MCF 10A (cell line): ENCODE measurements around the gene FILIP1L. TPM values are rescaled to one million over a fixed set of nuclear protein-coding genes. Genes with fewer than 3 reads are reported as not detected.

Experiments
- BruUV-seq: library from RNA; stranded (reverse); fragments of 400-500 nt; replicated peaks from 2 replicates; lab custom pipeline; 2021; lab: Mats Ljungman, UMichigan
- CTCF ChIA-PET: fragments of 300-600 bp; sonication (Branson Sonifier 250); formaldehyde crosslinking; extraction: SDS; loops from one replicate; lab custom pipeline; 2021; ENCODE audit warnings: antibody characterized with exemption, inconsistent platforms; lab: Yijun Ruan, JAX
- POLR2A ChIA-PET: fragments of 300-600, 350-650 bp; sonication (Branson Sonifier 250); formaldehyde crosslinking; extraction: SDS; loops from one replicate; lab custom pipeline; 2020; ENCODE audit warnings: antibody characterized with exemption, inconsistent platforms; lab: Yijun Ruan, JAX
- DNase-seq: peaks from one replicate; pipeline ENCODE4 v3.0.0-alpha.2; 2018; ENCODE audit not compliant: unreplicated experiment
- H3K27ac Mint-ChIP-seq: one replicate; pipeline ENCODE4 v1.8.0; 2022; ENCODE audit warnings: mild to moderate bottlenecking, low read depth, mixed read lengths; ENCODE audit not compliant: unreplicated experiment
- H3K27me3 Mint-ChIP-seq: one replicate; pipeline ENCODE4 v1.8.0; 2022; ENCODE audit warnings: mixed read lengths; ENCODE audit not compliant: insufficient read depth, unreplicated experiment
- H3K36me3 Mint-ChIP-seq: one replicate; pipeline ENCODE4 v1.8.0; 2022; ENCODE audit warnings: mild to moderate bottlenecking, moderate library complexity, mixed read lengths; ENCODE audit not compliant: insufficient read depth, unreplicated experiment
- H3K4me1 Mint-ChIP-seq: one replicate; pipeline ENCODE4 v1.8.0; 2022; ENCODE audit warnings: mixed read lengths; ENCODE audit not compliant: insufficient read depth, unreplicated experiment
- H3K4me3 Mint-ChIP-seq: one replicate; pipeline ENCODE4 v1.8.0; 2022; ENCODE audit warnings: mild to moderate bottlenecking, moderate library complexity, mixed read lengths; ENCODE audit not compliant: unreplicated experiment
- H3K9me3 Mint-ChIP-seq: one replicate; pipeline ENCODE4 v1.8.0; 2022; ENCODE audit warnings: mixed read lengths; ENCODE audit not compliant: unreplicated experiment
- CTCF ChIP-seq: fragments of 200-600 bp; IDR thresholded peaks from one replicate; pipeline ENCODE4 v1.8.0; 2022; ENCODE audit warnings: antibody characterized with exemption, mild to moderate bottlenecking; ENCODE audit not compliant: unreplicated experiment
- intact Hi-C: fragments of 100-400 bp; cut with micrococcal nuclease; formaldehyde crosslinking; loops from 2 replicates; pipeline ENCODE4 v1.14.1; 2022
- total RNA-seq: library from RNA; stranded (reverse); gene quantifications from 2 replicates; pipeline ENCODE4 v1.2.3, GENCODE V29; 2022

FILIP1L gene
- total RNA-seq, 1 experiment from 2014 or later, result 2.4 TPM

- peaks cover 7% of the 10 kb centered on the region for H3K9me3 Mint-ChIP-seq
- TF ChIP-seq CTCF, result no peak
- no peak overlapping the region for H3K27ac Mint-ChIP-seq
- H3K36me3 Mint-ChIP-seq, result peaks cover 9% of the 10 kb centered on the region
- no peak overlapping the region for H3K4me3 Mint-ChIP-seq
- POLR2A ChIA-PET, result no interaction called here
- no TSS peak for BruUV-seq
- H3K4me1 Mint-ChIP-seq, result peaks cover 25% of the 10 kb centered on the region
- intact Hi-C loops, result no loop called here
- no peak for DNase-seq
- no peaks in the 10 kb centered on the region for H3K27me3 Mint-ChIP-seq
- CTCF ChIA-PET, result no interaction called here
These were observed 11.5 kb downstream of the FILIP1L start for GRCh38 chr3:100102757-100103156.

- BruUV-seq, result no TSS peak
- Mint-ChIP-seq H3K27me3 (no peaks in the 10 kb centered on the region), H3K4me1 (peaks cover 9% of the 10 kb centered on the region), H3K27ac (no peak overlapping the region), H3K36me3 (peaks cover 9% of the 10 kb centered on the region), H3K9me3 (peaks cover 7% of the 10 kb centered on the region), H3K4me3 (no peak overlapping the region)
- no peak for TF ChIP-seq CTCF
- ChIA-PET CTCF (interaction anchor here (0.8 kb wide), 1 partner anchor 31 kb away, joined by 3 read pairs; no protein-coding TSS in a partner anchor), POLR2A (no interaction called here)
- intact Hi-C loops, result no loop called here
- no peak for DNase-seq
These were observed 13.9 kb downstream of the FILIP1L start for GRCh38 chr3:100100425-100100824.

GRCh38 chr3:100099621-100100020 lies 14.7 kb downstream of the FILIP1L start:
- intact Hi-C loops, result no loop called here
- peaks cover 1% of the 10 kb centered on the region for H3K4me1 Mint-ChIP-seq
- ChIA-PET POLR2A (no interaction called here), CTCF (no interaction called here)
- H3K27ac Mint-ChIP-seq, result no peak overlapping the region
- BruUV-seq, result no TSS peak
- H3K27me3 Mint-ChIP-seq, result no peaks in the 10 kb centered on the region
- H3K36me3 Mint-ChIP-seq, result peaks cover 10% of the 10 kb centered on the region
- peaks cover 7% of the 10 kb centered on the region for H3K9me3 Mint-ChIP-seq
- no peak for DNase-seq
- H3K4me3 Mint-ChIP-seq, result no peak overlapping the region
- no peak for TF ChIP-seq CTCF

- no peak for TF ChIP-seq CTCF
- Mint-ChIP-seq H3K4me3 (no peak overlapping the region), H3K36me3 (peaks cover 10% of the 10 kb centered on the region), H3K9me3 (peaks cover 7% of the 10 kb centered on the region), H3K4me1 (peaks cover 3% of the 10 kb centered on the region), H3K27me3 (no peaks in the 10 kb centered on the region), H3K27ac (no peak overlapping the region)
- BruUV-seq, result no TSS peak
- intact Hi-C loops, result no loop called here
- no peak for DNase-seq
- ChIA-PET CTCF (interaction anchor here (1.5 kb wide), 1 partner anchor 8 kb away, joined by 4 read pairs; no protein-coding TSS in a partner anchor), POLR2A (no interaction called here)
These were observed 15.6 kb downstream of the FILIP1L start for GRCh38 chr3:100098784-100099070.
